Measurements from ENCODE around the gene ARHGEF1. TPM values are rescaled to one million over a fixed set of nuclear protein-coding genes. Genes with fewer than 3 reads are reported as not detected.
A peak's percentile ranks its signal among the peaks of the same experiment; 100 is the strongest.

ARHGEF1 gene
- total and polyA plus RNA-seq, 8 donors: 60.8 to 202 (median 79.6) TPM

- ATAC-seq (no peak), DNase-seq (peak in 1 of 4 donors; percentile 54)
- H3K27me3 ChIP-seq: peaks cover 12 to 25% of the 10 kb centered on the region in 2 donors
- intact Hi-C loops (cut with DNase I): no loop called here
- no peaks in the 10 kb centered on the region for H3K9me3 ChIP-seq
- H3K27ac ChIP-seq: no peak overlapping the region
- no peaks in the 10 kb centered on the region for H3K4me1 ChIP-seq
- H3K4me3 ChIP-seq: no peak overlapping the region
- no peak for TF ChIP-seq CTCF (IDR thresholded peaks at IDR 0.05)
- peaks cover 0 to 55% of the 10 kb centered on the region in 2 donors for H3K36me3 ChIP-seq
Observed at GRCh38 chr19:41907994-41908615, 25.1 kb downstream of the ARHGEF1 start.

GRCh38 chr19:41908724-41909464, 25.9 kb downstream of the ARHGEF1 start:
- intact Hi-C loops (cut with DNase I): no loop called here
- Histone ChIP-seq H3K36me3 (peaks cover 0 to 47% of the 10 kb centered on the region in 2 donors), H3K4me3 (no peak overlapping the region), H3K27me3 (peaks cover 16 to 33% of the 10 kb centered on the region in 2 donors), H3K9me3 (no peaks in the 10 kb centered on the region), H3K27ac (no peak overlapping the region), H3K4me1 (no peaks in the 10 kb centered on the region)
- ATAC-seq: no peak
- DNase-seq: no peak
- TF ChIP-seq CTCF (IDR thresholded peaks at IDR 0.05): no peak

- no peak for DNase-seq
- no peak for TF ChIP-seq CTCF (IDR thresholded peaks at IDR 0.05)
- no peak overlapping the region for H3K4me3 ChIP-seq
- H3K27me3 ChIP-seq: peaks cover 16 to 41% of the 10 kb centered on the region in 2 donors
- no peak overlapping the region for H3K27ac ChIP-seq
- no peaks in the 10 kb centered on the region for H3K4me1 ChIP-seq
- no peak for ATAC-seq
- intact Hi-C loops (cut with DNase I): no loop called here
- peaks cover 0 to 39% of the 10 kb centered on the region in 2 donors for H3K36me3 ChIP-seq
- H3K9me3 ChIP-seq: no peaks in the 10 kb centered on the region
Observed at GRCh38 chr19:41909706-41910105, 26.7 kb downstream of the ARHGEF1 start.

GRCh38 chr19:41910240-41910991, 27.4 kb downstream of the ARHGEF1 start:
- TF ChIP-seq CTCF (IDR thresholded peaks at IDR 0.05): no peak
- DNase-seq: no peak
- Histone ChIP-seq H3K27me3 (peaks cover 21 to 48% of the 10 kb centered on the region in 2 donors), H3K9me3 (no peaks in the 10 kb centered on the region), H3K4me1 (peaks cover 0 to 4% of the 10 kb centered on the region in 2 donors), H3K4me3 (no peak overlapping the region), H3K36me3 (peaks cover 0 to 32% of the 10 kb centered on the region in 2 donors), H3K27ac (no peak overlapping the region)
- intact Hi-C loops (cut with DNase I): no loop called here
- no peak for ATAC-seq
